Testis (tissue), 3 donors: ENCODE results near the gene ATP2A1. TPM values are rescaled to one million over a fixed set of nuclear protein-coding genes. Genes with fewer than 3 reads are reported as not detected.

Experiments
- DNase-seq: peaks from one replicate; pipeline ENCODE4 v3.0.0-alpha.2; 2019
- H3K27ac ChIP-seq, 2 donors: fragments of 200-600 bp; sonication (generic); one replicate each; pipeline ENCODE4 v1.5.1; 2019
- H3K27me3 ChIP-seq: fragments of 200-600 bp; sonication (generic); one replicate; pipeline ENCODE4 v1.5.1; 2019
- H3K36me3 ChIP-seq: fragments of 200-600 bp; sonication (generic); one replicate; pipeline ENCODE4 v1.5.1; 2017; ENCODE audit warnings: low read depth; ENCODE audit errors: missing control alignments
- H3K4me1 ChIP-seq: fragments of 200-600 bp; sonication (generic); one replicate; pipeline ENCODE4 v1.5.1; 2019
- H3K4me3 ChIP-seq, 2 donors: fragments of 200-600 bp; sonication (generic); one replicate each; pipeline ENCODE4 v1.5.1; 2017 to 2019
- H3K9me3 ChIP-seq: fragments of 200-600 bp; sonication (generic); one replicate; pipeline ENCODE4 v1.5.1; 2017
- CTCF ChIP-seq, 3 experiments: fragments of 450-650 bp in 2 of 3; fragments of 200-600 bp in 1 of 3; sonication (generic) in 1 of 3; IDR thresholded peaks; one replicate each; pipeline ENCODE4 v1.5.1; 2016 to 2019; ENCODE audit warnings: antibody characterized with exemption in 3 of 3, mild to moderate bottlenecking in 2 of 3, moderate library complexity in 1 of 3
- POLR2A ChIP-seq: fragments of 450-650 bp; IDR thresholded peaks from one replicate; pipeline ENCODE4 v1.6.1; 2017; ENCODE audit warnings: antibody characterized with exemption, mild to moderate bottlenecking, moderate library complexity
- WGBS, 2 donors: methylation state at CpG; one replicate each; pipeline ENCODE4 v1.1.5; 2018; 5-methylcytosine and 5-hydroxymethylcytosine counted together
- intact Hi-C: fragments of 100-400 bp; cut with DNase I; formaldehyde crosslinking; loops from one replicate; pipeline ENCODE4 v1.15.1; 2023; ENCODE audit warnings: low total_unique reads
- polyA plus RNA-seq: library from polyadenylated mRNA; stranded (reverse); fragments of 350-450 nt; fragmentation: Illumina TruSeq; extraction: RNeasy Lipid Tissue Mini Kit (QIAGEN cat#74804); gene quantifications from one replicate; pipeline ENCODE4 v1.2.3, GENCODE V29; 2014; ENCODE audit warnings: low read depth, low replicate concordance; ENCODE audit not compliant: insufficient read depth
- total RNA-seq, 2 donors: library from RNA; depleted of rRNA; stranded (reverse); fragments of >200 nt; gene quantifications; one replicate each; pipeline ENCODE4 v1.2.3, GENCODE V29; 2016

The ATP2A1 gene
- total and polyA plus RNA-seq, 3 donors from 2014 or later: 9.1 to 17.3 (median 12.2) TPM

GRCh38 chr16:28838558-28838918, 39.8 kb upstream of the ATP2A1 start:
- Histone ChIP-seq H3K27ac (no peak overlapping the region), H3K4me3 (no peak overlapping the region), H3K4me1 (no peaks in the 10 kb centered on the region), H3K36me3 (no peaks in the 10 kb centered on the region), H3K9me3 (no peaks in the 10 kb centered on the region), H3K27me3 (no peaks in the 10 kb centered on the region)
- intact Hi-C loops: no loop called here
- TF ChIP-seq POLR2A (no peak), CTCF (IDR thresholded peaks at IDR 0.05) (no peak)
- DNase-seq: no peak
- 93% methylated on average over 1 of the region's 1 CpG for WGBS, 2 donors

- WGBS, 2 donors: 91 to 95% methylated on average over 14 of the region's 14 CpGs
- no peaks in the 10 kb centered on the region for H3K36me3 ChIP-seq
- no peak for TF ChIP-seq POLR2A
- no peak for TF ChIP-seq CTCF (IDR thresholded peaks at IDR 0.05)
- no peaks in the 10 kb centered on the region for H3K4me1 ChIP-seq
- H3K4me3 ChIP-seq: no peak overlapping the region
- DNase-seq: no peak
- no peaks in the 10 kb centered on the region for H3K27me3 ChIP-seq
- no peaks in the 10 kb centered on the region for H3K9me3 ChIP-seq
- H3K27ac ChIP-seq: no peak overlapping the region
- intact Hi-C loops: no loop called here
Observed at GRCh38 chr16:28839004-28839639, 39.2 kb upstream of the ATP2A1 start.

- intact Hi-C loops: no loop called here
- H3K36me3 ChIP-seq: no peaks in the 10 kb centered on the region
- no peak overlapping the region for H3K4me3 ChIP-seq
- no peaks in the 10 kb centered on the region for H3K9me3 ChIP-seq
- H3K27me3 ChIP-seq: no peaks in the 10 kb centered on the region
- TF ChIP-seq CTCF (IDR thresholded peaks at IDR 0.05): no peak
- no peak for TF ChIP-seq POLR2A
- H3K27ac ChIP-seq: no peak overlapping the region
- no peak for DNase-seq
- WGBS, 2 donors: 36 to 60% methylated on average over 1 of the region's 1 CpG
- H3K4me1 ChIP-seq: no peaks in the 10 kb centered on the region
Observed at GRCh38 chr16:28839899-28840298, 38.4 kb upstream of the ATP2A1 start.

- TF ChIP-seq POLR2A: no peak
- TF ChIP-seq CTCF (IDR thresholded peaks at IDR 0.05): no peak
- Histone ChIP-seq H3K27me3 (no peaks in the 10 kb centered on the region), H3K4me1 (peaks cover 13% of the 10 kb centered on the region), H3K9me3 (no peaks in the 10 kb centered on the region), H3K27ac (no peak overlapping the region), H3K4me3 (no peak overlapping the region), H3K36me3 (no peaks in the 10 kb centered on the region)
- intact Hi-C loops: no loop called here
- 87 to 93% methylated on average over 7 of the region's 7 CpGs for WGBS, 2 donors
- no peak for DNase-seq
Observed at GRCh38 chr16:28842696-28843095, 35.6 kb upstream of the ATP2A1 start.

- no peak for TF ChIP-seq CTCF (IDR thresholded peaks at IDR 0.05)
- TF ChIP-seq POLR2A: no peak
- WGBS, 2 donors: 87 to 94% methylated on average over 9 to 12 of the region's 12 CpGs
Observed at GRCh38 chr16:28843766-28844165, 34.5 kb upstream of the ATP2A1 start.

More at GRCh38 chr16:28843766-28844165, 34.5 kb upstream of the ATP2A1 start:
- Histone ChIP-seq H3K9me3 (no peaks in the 10 kb centered on the region), H3K36me3 (no peaks in the 10 kb centered on the region), H3K27ac (no peak overlapping the region), H3K4me3 (no peak overlapping the region), H3K4me1 (peaks cover 13% of the 10 kb centered on the region), H3K27me3 (no peaks in the 10 kb centered on the region)
- intact Hi-C loops: no loop called here
- DNase-seq: no peak
